Measurements from ENCODE around the gene BCR. TPM values are rescaled to one million over a fixed set of nuclear protein-coding genes. Genes with fewer than 3 reads are reported as not detected.

Gene BCR
- total RNA-seq, 3 donors from 2014 or later, result 43.6 to 56.0 (median 49.5) TPM

DNA sequence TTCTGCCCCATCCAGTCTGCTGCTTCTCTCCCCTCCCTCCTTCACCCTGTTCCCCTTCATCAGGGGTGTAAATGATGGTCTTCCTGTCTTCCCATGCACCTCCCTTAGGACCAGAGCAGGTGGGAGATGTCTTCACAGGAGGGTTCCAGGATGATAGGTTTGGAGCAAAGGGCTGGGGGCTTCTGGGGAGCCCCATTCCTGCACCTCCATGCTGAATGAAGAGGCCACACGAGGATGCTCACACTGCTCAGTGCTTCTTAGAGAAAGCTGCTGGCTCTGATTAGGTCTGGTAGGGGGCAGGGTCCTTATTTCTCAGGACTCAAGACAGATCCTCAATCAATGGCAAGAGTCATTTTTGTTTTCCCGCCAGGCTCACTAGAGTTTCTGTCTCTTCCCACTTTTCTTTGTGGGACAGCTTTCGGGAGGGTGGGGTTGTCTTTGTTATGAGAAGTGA lies 41.1 kb downstream of the BCR start:
- DNase-seq, result no peak
- H3K36me3 ChIP-seq (ENCODE audit: low read depth), result no peaks in the 10 kb centered on the region
- TF ChIP-seq, protein P1, sequence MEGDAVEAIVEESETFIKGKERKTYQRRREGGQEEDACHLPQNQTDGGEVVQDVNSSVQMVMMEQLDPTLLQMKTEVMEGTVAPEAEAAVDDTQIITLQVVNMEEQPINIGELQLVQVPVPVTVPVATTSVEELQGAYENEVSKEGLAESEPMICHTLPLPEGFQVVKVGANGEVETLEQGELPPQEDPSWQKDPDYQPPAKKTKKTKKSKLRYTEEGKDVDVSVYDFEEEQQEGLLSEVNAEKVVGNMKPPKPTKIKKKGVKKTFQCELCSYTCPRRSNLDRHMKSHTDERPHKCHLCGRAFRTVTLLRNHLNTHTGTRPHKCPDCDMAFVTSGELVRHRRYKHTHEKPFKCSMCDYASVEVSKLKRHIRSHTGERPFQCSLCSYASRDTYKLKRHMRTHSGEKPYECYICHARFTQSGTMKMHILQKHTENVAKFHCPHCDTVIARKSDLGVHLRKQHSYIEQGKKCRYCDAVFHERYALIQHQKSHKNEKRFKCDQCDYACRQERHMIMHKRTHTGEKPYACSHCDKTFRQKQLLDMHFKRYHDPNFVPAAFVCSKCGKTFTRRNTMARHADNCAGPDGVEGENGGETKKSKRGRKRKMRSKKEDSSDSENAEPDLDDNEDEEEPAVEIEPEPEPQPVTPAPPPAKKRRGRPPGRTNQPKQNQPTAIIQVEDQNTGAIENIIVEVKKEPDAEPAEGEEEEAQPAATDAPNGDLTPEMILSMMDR (IDR thresholded peaks at IDR 0.05), result no peak

DNA sequence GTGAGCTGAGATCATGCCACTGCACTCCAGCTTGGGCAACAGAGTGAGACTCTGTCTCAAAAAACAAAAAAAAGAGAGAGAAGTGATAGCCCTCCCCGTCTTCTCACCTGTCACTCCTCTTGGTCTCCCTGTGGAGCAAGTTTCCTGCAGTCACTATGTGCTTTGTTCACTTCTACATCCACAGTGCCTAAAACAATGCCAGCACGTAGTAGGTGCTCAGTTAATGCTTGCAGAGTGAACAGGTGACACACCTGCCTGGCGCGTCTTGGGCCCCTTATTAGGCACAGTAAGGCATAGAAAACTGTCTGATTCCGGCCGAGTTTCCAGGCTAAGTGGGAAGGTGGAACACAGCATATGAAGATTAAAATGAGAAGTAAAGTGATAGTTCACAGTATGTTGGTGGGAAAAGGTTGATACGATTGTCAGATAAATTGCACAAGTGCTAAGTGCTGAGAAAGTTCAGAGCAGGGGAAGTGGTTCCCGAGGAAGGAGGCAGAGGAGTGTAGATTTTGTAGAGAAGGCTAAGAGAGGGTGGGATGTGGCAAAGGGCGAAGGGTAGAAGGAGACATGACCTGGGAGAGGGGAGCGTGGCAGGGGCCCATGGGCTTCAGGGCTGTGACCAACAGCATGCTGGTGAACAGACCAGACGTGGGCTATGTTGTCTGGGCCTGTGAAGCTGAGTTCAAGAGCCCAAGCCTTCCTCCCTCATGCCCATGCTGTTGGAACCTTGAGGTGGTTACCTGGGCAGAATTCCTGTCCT lies 41.9 kb downstream of the BCR start:
- Histone ChIP-seq H3K36me3 (ENCODE audit: low read depth) (no peaks in the 10 kb centered on the region), H3K4me3 (no peak overlapping the region), H3K4me1 (ENCODE audit: low read depth) (peaks cover 70% of the 10 kb centered on the region), H3K9me3 (no peaks in the 10 kb centered on the region)
- no peak for ATAC-seq
- intact Hi-C loops (cut with DNase I, micrococcal nuclease), result no loop called here
- DNase-seq, result no peak
- TF ChIP-seq, protein P1 (IDR thresholded peaks at IDR 0.05), result no peak

More for the DNA sequence above, 41.1 kb downstream of the BCR start:
- no peaks in the 10 kb centered on the region for H3K9me3 ChIP-seq
- no peak for ATAC-seq
- peaks cover 61% of the 10 kb centered on the region for H3K4me1 ChIP-seq (ENCODE audit: low read depth)
- H3K4me3 ChIP-seq, result no peak overlapping the region
- intact Hi-C loops (cut with DNase I, micrococcal nuclease), result no loop called here

DNA sequence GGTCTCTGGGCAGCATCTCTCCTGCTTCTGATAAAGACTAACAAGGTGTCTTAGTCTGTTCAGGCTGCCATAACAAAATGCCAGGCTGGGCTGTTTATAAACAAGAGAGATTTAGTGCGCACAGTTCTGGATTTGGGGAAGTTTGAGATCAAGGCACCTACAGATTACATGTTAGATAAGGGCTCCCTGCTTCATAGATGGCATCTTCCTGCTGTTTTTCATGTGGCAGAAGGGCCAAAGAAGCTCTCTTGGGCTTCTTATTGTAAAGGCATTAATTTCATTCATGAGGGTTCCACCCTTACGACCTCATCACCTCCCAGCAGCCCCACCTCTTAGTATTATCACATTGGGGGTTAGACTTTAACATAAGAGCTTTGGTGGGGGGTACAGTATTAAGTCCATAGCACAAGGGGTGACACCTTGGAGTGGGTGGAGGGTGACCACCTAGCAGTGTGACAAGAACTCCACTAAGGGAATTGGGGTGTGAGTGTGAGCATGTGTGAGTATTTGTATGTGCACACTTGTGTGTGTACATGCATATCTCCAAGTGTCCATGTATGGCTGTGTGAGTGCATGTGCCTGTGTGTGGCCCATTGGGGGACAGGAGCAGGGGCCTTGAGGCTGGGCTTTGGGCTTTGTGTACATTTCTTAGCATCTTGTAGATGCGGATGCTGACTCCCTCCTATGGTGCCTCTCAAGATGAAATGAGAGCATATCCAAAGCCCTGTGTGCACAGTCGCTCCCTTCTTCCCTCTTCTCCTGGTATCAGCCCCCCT lies 42.7 kb downstream of the BCR start:
- H3K4me3 ChIP-seq, result no peak overlapping the region
- TF ChIP-seq, protein P1 (IDR thresholded peaks at IDR 0.05), result no peak
- peaks cover under 1% of the 10 kb centered on the region for H3K9me3 ChIP-seq
- intact Hi-C loops (cut with DNase I, micrococcal nuclease), result no loop called here
- no peak for DNase-seq
- peaks cover 69% of the 10 kb centered on the region for H3K4me1 ChIP-seq (ENCODE audit: low read depth)
- ATAC-seq, result no peak
- no peaks in the 10 kb centered on the region for H3K36me3 ChIP-seq (ENCODE audit: low read depth)

DNA sequence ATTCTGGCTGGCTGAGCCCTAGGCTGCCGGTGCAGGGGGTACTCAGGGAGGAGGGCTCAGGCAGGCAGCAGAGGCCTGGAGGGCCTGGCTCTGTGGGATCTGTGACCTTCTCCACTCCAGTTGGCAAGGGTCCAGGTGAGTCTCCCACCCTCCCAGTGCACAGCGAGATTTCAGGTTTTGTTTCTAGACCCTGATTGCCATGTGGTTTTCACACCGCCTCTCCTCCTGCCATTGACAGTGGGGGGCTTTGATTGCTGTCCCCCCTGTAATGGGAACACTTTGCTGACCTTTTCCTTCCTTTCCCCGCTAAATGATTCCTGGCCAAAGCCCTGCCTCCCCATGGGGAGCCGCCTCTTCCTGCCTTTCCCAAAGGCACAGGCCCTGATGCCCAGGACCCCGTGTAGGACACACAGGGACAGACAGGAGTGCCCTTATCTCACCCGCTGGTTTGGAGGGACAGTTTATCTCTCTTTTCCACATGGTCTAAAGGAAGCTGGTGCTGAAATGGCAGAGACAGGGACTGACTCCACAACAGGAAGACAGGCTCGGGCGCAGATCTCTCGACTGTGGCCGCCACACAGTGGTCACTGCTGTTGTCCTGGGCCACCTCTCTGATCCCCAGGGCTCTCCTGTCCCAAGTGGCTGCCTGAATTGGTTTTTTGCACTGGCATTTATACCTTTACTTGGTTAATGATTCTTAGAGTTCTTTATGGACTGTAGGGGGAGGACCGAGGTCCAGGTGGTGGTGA lies 43.4 kb downstream of the BCR start:
- TF ChIP-seq, protein P1 (IDR thresholded peaks at IDR 0.05), result no peak
- no peak overlapping the region for H3K4me3 ChIP-seq
- intact Hi-C loops (cut with DNase I, micrococcal nuclease), result no loop called here
- ATAC-seq (peak; percentile 48), DNase-seq (peak in 2 of 3 donors; percentile 34 to 54)
- peaks cover 61% of the 10 kb centered on the region for H3K4me1 ChIP-seq (ENCODE audit: low read depth)
- H3K36me3 ChIP-seq (ENCODE audit: low read depth), result no peaks in the 10 kb centered on the region
- peaks cover 8% of the 10 kb centered on the region for H3K9me3 ChIP-seq

DNA sequence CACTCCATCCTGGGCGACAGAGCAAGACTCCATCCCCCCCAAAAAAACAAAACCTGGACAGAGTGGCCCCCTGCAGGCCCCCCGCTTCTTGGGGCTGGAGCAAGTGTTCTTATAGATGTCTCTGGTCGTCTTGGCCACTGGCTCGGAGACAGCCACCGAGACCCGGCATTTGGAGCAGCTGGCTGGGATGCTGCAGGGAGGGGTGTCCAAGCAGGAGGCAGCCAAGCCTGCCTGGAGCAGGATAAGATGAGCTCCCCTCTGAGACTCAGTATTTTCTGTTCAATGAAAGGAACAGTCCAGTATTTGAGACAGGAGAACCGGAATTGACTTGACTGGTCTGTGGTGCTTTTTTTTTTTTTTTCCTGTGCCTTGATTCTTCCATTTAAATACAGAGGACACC lies 44.5 kb downstream of the BCR start:
- TF ChIP-seq, protein P1 (IDR thresholded peaks at IDR 0.05), result no peak
- Histone ChIP-seq H3K9me3 (peaks cover 12% of the 10 kb centered on the region), H3K4me1 (ENCODE audit: low read depth) (peaks cover 50% of the 10 kb centered on the region), H3K36me3 (ENCODE audit: low read depth) (no peaks in the 10 kb centered on the region), H3K4me3 (no peak overlapping the region)
- ATAC-seq (no peak), DNase-seq (no peak)
- intact Hi-C loops (cut with DNase I, micrococcal nuclease), result no loop called here

Data from mucosa of descending colon (tissue), 3 donors.